ENCODE data around the gene CABLES2.
"Not testable (repeated sequence)": the region's sequence is repeated elsewhere in the genome, so short reads cannot be mapped to it uniquely, and the experiment has no call there.

CABLES2 gene

DNA sequence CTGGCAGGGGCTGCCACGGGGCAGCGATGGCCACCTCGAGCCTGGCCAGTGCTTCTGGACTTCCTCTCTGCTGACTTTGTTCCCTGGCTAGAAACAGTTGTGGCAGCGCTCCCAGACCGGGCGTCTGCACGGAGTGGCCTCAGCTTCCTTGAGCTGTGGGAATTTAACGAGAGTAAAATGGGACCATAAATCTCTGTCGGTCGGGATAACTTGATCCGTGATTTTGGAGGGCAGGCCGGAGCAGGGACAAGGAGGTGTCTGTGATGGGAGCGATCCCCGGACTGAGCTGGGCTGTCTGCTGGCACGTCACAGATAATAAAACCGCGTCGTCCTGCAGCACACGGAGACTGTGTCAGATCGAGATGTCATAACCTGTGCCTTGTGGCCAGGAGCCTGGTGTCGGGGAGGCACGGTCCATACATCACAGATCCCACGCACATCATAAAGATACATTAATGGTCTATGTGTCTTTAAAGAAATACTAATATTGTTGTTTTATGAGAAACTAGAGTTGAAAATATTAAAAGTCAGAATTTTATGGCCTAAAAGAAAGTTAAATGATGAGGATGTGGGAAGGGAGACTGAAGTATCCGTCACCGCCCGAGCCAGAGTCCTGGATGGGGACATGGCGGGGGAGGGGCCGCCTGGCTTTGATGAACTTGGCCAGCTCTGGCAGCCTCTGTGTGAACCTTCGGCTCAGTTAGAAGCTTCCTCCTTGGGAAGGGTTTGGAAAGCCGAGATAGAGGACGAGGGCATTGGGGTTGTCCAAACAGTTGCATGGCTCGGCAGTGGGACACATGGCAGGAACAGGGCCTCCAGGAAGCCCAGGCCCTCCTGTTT lies 26.8 kb upstream of the CABLES2 start:
- DNase-seq (ENCODE audit: low read depth) = no peak

DNA sequence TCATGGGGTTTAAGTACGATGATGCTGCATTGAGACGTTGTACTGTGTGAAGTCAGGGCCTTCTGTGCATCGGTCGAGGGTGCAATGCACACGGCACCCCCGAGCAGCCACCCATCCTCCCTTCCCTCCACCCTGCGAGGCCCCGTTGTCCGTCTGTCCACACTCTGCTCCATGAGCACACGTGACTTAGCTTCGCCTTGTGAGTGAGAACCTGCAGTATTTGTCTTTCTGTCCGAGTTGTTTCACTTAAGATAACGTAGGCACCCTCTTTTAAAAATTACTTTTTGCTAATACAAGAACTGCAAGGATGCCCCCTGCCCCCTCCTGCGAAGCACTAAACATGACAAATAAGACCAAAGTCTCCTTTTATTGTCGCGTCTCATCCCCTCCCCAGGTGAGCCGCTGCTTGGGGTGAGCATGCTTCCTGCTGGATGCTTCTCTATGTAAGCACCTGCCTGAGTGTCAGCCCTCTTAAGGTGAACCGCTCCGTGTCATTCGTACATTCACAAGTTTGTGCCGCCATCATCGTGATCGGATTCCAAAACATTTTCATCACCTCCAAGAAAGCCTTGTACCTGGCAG lies 23.9 kb upstream of the CABLES2 start:
- no peak for DNase-seq (ENCODE audit: low read depth)

DNA sequence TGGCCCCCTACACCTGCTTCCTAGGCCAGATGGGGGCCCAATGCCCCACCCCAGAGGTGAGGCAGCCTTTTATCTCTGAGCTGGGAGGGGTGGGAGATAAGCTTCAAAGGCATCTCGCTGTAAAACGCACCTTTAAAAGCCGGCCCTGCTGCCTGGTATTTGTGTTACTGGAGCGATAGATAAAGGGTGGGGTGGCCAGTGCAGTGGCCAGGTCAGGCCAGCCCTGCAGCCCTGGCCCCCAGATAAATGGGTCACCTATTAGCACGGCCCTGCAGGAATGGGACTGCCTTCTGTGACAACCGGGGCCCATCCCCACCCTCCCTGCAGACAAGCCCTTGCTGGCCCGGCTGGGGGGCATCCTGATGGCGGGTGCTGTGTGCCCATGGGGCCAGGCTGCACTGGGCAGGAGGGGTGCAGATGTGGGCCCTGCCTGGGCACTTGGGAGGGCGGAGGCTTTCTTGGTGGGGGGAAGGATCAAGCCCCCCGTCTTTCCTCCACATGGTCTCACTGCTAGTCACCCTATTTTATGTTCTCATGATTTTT lies 23.3 kb upstream of the CABLES2 start:
- no peak for DNase-seq (ENCODE audit: low read depth)

DNA sequence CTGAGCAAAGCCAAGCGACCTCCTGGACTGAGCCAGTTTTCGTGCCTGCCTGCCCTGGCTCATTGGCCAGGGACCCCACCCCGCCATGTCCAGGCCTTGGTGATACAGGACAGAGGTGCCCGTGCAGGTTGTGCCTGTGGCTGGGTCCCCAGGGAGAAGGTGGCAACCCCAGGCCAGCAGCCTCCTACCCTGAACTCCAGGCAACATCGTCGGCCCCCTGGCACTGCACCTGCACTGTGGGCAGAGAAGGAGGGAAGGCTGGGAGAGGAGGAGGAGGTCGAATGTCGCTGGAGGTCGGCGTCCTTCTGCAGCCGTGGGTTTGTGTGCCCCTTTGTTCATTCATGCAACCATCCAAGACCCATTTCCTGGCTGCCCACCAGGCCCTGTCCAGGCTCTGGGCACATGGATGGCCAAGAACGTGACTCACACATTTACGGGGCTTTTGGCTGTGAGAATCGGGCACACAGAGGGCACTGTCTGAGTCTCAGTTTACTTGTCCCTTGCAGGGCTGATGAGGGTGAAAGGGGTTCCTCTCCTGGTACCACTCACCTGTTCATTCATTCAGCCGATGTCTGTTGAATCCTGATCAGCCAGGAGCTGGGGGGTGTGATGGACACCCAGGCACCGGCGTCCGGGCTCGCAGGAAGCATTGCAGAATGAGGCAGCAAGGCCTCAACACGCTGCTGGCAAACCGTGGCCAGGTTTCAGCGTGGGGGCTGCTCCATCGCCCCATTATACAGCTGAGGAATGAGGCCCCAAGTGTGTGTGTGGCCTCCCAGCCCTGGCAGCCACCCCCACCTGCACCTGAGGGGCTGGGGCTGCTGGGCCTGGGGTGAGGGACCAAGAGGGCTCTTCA lies 22.6 kb upstream of the CABLES2 start:
- no peak for DNase-seq (ENCODE audit: low read depth)

DNA sequence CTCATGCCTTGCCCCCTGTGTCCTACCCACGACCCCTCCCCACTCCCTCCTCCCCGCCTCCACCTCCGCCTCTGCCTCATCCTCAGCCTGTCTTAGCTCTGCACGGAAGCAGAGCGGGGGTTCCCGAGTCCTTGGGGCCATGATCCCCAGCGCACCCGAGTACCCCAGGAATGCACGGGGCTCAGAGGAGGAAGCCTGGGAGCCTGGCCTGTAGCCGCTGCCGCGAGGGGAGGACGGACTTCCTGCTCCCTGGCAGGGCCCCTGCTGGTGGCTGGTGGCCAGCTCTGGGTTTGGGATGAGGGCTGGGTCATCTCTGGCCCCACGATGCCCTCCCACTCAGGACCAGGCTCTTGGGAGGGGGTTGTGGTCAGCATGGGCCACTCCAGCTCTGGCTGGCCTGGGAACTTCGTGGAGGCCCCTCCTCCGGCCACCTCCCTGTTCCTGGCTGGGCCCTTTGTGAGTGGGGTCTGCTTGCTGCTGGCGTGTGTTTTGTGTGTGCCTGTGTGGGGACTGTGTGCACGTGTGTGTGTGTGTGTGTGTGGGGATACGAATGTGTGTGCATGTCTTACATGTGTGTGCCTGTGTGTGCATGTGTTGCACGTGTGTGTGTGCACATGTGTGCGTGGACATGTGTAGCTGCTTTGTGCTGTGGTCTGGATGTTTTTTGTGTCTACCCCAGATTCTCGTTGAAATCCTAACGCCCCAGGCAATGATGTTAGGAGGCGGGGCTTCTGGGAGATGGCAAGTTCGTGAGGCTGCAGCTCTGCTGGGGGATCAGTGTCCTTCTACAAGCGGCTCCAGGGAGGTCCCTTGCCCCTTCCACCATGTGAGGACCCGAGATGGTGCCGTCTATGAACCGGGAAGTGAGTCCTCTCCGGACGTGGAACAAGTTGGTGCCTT lies 21.6 kb upstream of the CABLES2 start:
- no peak for DNase-seq (ENCODE audit: low read depth)

DNA sequence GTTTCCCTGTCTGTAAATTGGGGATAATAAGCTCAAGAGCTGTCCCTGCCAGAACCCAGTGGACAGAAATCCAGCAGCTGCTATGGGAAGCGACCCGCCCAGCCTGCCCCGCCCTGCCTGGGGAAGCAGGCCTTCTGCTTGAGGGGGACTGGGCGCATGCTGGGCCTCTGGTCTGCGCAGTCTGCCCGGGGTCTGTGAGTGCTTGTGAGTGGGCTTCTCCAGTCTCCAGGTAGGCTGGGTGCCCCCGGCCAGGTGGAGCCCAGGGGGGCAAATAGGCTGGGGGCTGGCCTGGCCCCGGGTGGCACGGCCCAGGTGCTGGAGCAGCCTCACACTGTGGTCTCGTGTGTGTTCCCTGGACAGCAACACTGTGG lies 20.9 kb upstream of the CABLES2 start:
- no peak for DNase-seq (ENCODE audit: low read depth)

DNA sequence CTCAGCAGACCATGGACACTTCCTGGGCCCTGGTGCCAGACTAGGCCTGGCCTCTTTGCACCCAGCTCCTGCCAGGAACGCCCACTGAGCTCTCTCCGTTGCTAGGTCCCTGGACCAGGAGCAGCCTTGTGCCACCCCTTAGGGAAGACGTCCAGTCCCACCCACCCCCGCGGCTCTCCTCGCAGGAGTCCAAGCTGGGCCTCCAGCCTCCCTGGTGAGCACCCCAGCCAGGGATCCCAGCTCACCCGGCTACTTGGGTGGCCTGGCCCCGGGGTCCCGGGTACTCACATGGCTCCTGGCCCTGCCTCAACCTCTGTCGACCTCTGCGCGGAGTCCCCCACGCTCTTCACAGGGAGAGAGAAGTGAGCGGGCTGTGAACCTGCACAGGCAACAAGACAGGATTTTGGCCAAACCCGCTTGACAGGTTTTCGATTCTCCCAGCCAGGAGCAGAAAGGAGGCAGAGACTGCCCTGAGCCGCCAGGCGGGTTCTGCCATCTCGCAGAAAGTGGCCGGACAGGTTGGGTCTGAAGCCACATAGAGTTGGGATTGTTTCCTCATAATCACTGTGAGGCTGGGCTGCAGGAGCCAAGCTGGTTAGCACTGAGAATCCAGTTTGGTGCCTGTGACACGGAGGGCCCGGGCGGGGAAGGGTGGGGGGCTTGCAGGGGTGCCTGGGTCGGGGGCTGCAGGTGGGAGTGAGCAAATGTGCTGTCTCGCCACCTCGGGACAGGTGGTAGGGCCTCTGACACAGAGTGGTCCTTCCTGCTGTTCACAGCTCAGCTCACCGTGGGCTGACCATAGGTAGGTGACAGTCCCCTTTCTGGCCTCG lies 20.3 kb upstream of the CABLES2 start, which contains the start of gene RBBP8NL:
Gene RBBP8NL (minus strand): TSS at position 368 of the 830 bp plus-strand sequence. CDS start 7,892 bp downstream, outside the sequence.
- no peak for DNase-seq (ENCODE audit: low read depth)

DNA sequence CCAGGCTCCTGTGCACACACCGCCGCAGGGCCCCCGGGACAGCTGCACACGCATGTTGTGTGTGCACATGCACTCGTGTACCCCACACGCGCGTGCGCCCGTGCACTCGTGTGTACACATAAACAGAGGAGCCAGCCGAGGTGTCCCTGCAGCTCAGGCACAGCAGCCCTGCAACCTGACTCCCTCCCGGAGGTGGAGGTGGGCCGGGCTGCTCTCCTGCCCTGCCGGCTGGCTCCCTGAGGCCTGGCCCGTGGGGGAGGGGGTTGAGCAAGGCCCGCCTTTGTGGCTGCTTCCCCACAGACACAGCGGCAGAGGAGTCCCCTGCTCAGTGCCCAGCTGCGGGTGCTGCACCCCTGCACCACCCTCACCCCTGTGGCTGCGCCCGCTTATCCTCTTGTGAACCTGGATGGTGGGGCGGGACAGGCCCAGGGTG lies 19.6 kb upstream of the CABLES2 start:
- DNase-seq (ENCODE audit: low read depth) = no peak

DNA sequence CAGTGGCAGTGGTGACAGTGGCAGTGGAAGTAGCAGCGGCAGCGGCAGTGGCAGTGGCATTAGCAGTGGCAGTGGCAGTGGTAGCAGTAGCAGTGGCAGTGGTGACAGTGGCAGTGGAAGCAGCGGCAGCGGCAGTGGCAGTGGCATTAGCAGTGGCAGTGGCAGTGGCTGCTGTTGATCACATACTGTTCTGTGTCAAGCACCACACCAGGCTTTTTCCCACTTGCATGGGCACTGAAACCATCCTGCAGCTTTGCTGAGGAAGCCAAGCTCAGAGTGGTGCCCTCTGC lies 18.9 kb upstream of the CABLES2 start:
- DNase-seq (ENCODE audit: low read depth) = not testable (repeated sequence)

DNA sequence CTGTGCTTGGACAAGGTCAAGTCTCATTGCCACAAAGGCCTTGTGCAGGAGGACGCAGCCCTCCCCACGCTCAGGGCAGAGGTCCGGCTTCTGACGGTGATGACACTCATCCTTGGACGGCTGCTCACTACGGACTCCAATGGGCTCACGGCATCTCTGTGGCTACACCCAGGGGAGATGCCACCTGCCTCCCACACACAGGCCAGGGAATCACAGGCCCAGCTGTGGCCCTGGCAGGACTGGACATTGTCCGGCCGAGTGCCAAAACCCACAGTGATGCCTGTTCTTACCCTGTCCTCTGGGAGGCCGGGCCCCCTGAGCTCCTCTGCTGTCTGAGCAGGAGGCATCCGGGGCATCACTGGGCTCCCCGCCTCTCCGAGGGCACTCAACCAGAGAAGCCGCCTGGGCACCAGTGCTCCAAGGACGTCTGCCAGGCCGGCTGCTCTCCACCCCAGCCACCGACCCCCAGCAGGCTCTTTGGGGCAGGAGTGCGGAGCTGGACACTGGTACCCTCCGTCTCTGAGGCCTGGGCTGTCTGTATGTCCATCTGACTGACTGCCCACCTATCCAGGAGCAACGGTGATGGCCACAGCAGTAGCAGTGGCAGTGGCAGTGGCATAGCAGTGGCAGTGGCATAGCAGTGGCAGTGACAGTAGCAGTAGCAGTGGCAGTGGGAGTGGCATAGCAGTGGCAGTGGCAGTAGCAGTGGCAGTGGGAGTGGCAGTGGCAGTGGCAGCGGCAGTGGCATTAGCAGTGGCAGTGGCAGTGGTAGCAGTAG lies 18.4 kb upstream of the CABLES2 start:
- DNase-seq (ENCODE audit: low read depth) = no peak

DNA sequence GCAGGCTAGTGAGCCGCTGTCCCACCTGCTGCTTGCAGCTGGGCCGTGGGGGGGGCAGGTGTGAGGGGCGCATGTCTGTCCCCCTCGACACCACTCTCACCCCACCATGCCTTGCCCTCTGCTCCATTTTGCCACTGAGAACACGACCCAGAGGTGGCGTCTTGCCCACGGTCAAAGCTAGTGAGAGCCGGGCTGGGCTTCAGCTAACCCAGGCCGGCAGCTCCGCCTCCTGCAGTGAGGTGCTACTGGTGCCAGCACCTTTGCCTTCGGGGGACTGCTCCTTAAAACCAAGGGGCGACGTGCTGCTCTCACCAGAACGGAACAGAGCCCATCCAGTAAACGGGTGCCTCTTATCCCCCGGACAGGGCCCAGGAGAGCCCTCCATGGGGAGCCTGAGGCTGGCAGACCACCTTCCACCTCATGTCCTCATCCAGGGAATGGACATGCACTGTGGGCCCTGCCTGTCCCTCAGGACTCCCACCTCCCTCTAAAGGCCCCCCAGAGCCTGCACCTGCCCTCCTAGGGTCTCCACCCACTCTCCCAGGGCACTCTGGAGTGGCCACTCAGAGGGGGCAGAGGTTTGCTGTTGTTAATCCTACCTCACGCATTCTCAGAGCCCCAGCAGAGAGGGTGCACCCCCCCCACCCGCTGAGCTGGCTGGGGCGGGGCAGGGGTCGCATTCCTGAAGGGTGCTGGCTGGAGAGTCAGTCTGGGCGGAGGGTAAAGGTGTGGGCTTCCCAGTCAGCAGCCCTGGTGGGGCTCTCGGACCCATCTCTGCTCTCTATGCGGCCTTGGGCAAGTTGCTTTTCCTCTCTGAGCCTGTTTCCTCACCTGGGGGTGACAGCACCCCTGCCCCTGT lies 17.4 kb upstream of the CABLES2 start:
- no peak for DNase-seq (ENCODE audit: low read depth)

DNA sequence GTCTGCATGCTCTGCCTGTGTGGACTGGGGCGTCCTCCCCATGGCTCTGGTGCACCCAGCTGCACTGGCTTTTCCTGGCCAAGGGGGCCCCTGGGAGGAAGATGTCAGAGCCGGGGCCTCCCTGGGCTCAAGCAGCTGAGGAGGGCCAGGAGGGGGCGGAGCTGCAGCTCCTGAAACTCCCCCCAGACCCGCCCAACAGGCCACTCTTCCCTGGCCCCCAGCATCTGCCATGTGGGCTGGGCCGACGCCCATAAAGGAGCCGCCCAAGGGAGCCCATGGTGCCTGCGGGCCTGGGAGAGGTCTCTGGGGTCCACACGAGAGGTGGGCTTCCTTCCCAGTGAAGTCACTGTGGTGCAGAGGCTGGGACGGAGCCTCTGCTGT lies 16.2 kb upstream of the CABLES2 start:
- no peak for DNase-seq (ENCODE audit: low read depth)

DNA sequence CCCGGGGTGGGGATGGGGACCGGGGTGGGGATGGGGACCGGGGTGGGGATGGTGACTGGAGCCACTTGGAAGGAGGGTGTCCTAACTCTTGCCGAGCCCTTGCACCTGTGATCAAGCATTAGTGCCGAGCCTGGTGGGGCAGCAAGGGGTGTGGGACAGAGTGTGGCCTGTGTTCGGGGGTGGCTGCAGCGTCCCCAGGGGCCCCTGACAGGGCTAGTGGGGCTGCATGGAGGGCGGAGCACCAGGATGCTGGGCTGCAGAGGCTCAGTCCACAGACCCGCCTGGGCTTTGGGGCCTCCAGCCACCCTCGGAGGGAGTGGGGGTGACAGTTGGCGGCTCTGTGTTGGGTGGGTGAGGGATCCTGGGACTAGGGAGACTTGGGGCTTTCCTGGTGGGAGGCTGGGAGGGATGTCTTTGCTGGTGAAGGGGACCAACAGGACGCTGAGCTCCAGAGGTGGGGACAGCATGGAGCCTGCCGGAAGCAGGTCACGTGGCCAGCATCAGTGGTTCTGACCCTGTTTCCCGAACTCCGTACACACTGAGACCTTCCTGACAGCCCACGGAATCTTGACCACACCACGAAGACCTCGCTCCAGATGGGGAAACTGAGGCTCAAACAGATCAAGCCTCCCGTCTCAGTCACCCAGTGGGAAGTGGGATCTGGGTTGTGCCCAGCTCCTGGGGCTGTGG lies 15.7 kb upstream of the CABLES2 start:
- no peak for DNase-seq (ENCODE audit: low read depth)

DNA sequence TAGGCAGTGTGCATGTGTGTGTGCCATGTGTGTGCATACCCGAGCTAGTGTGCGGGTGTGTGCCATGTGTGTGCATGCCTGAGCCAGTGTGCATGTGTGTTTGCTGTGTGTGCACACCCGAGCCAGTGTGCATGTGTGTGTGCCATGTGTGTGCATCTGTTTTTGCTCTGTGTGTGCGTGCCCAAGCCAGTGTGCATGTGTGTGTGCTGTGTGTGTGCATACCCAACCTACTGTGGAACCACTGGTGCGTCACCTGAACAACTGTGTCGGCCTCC lies 14.6 kb upstream of the CABLES2 start:
- no peak for DNase-seq (ENCODE audit: low read depth)

DNA sequence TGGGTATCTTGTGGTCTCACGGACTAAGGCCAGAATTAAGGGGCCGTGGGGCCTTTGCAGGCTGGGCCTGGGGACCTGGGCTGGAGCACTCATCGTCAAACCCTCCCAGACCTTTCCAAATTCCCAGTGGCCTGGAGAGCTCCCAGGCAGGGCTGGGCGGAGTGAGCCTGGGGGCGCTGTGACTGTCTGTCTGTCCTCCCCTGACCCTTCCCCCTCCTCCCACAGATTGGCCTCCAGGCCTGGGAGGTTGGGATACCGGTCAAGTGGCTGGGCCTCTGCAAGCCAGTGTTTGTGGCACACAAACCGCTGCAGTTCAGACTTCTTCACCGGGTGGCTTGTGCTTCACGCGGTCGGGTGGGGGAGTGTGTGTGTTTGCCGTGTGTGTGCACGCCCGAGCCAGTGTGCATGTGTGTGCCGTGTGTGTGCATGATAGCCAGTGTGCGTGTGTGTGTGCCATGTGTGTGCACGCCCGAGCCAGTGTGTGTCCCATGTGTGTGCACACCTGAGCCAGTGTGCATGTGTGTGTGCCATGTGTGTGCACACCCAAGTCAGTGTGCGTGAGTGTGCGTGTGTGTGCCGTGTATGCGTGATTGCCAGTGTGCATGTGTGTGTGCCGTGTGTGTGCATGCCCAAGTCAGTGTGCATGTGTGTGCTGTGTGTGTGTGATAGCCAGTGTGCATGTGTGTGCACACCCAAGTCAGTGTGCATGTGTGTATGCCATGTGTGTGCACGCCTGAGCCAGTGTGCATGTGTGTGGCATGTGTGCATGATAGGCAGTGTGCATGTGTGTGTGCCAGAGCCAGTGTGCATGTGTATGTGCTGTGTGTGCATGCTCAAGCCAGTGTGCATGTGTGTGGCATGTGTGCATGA lies 14.0 kb upstream of the CABLES2 start:
- no peak for DNase-seq (ENCODE audit: low read depth)

DNA sequence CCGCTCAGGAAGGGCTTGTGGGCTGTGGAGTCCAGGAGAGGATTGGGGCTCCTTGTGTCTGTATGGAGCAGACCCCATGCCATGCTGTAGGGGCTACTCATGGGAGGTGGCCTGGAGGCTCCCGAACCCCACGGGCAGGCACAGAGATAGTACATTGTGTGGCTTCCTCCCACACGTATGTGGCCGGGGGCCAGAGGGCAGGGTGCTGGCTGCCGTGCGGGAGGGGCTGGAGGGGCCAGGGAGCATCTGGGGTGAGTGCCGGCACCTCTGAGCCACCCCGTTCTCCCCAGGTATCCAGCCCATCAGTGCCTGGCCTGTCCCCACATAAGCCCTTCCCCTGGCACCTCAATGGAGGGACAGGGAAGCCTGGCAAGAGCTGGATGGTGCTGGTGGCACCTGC lies 12.7 kb upstream of the CABLES2 start:
- no peak for DNase-seq (ENCODE audit: low read depth)

DNA sequence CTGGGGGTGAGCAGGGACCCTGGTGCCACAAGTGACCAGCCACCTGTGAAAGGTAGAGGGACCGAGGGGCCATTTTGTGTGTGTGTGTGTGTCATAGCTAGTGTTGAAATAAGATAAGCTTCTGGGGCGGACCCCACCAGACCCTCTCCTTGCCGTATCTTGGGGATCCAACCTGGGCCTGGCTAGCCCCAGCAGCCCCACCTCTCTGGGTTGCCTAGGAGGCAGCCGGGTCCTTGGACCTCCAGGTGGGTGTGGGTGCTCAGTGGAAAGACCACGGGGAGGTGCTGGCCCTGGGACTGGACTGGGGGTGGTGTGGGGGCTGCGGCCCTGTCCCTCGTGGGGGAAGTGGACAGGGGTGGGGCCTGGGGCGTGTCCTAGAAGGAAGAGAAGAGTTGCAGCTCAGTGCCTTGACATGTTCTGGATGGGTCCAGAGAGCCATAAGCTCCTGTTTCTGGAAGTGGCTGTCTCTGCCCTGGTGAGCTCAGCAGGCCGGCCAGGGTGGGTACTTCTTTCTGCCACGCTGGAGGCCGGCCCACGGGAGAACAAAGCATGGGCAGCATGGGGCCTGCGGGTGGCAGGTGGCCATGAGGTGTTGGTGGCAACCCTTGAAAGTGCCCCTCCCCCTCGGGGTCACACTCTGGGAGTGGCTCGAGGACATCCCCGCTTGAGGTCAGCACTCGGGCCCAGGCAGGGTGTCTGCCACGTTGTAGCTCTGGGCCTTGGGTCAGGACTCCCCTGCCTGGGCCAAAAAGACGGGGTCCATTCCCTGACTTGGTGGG lies 11.8 kb upstream of the CABLES2 start:
- no peak for DNase-seq (ENCODE audit: low read depth)
